HG03457 (cell line): ENCODE measurements around the gene RANBP9.
A peak's percentile ranks its signal among the peaks of the same experiment; 100 is the strongest.

Source experiments
- ATAC-seq: cut with Tn5 transposase; IDR thresholded peaks from one replicate; pipeline ENCODE4 v1.9.1; 2021; ENCODE audit warnings: moderate number of reproducible peaks; ENCODE audit not compliant: unreplicated experiment

Gene RANBP9

GRCh38 chr6:13655700-13656099, 55.9 kb downstream of the RANBP9 start:
- ATAC-seq: no peak

- ATAC-seq: no peak
Measured at GRCh38 chr6:13654496-13654895, 57.1 kb downstream of the RANBP9 start.

DNA sequence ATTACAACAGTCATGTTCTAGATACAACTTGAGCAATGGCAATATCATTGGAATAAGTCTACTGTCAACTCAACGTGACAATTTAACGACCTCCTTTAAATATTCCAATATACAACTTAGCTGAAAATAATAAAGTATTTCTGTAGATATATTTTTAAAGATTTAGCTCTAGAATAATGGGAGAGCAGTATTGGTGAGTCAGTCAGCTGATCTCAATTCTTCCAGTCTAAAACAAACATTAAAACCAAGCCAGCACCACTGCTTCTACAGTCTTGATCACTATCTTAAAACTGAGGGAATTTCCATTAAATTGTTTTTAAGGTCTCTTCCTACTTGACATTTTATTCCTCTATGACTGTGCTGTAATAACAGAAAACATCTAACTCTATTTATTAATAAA, 58.3 kb downstream of the RANBP9 start:
- no peak for ATAC-seq

- no peak for ATAC-seq
Measured at GRCh38 chr6:13649393-13649792, 62.2 kb downstream of the RANBP9 start.

DNA sequence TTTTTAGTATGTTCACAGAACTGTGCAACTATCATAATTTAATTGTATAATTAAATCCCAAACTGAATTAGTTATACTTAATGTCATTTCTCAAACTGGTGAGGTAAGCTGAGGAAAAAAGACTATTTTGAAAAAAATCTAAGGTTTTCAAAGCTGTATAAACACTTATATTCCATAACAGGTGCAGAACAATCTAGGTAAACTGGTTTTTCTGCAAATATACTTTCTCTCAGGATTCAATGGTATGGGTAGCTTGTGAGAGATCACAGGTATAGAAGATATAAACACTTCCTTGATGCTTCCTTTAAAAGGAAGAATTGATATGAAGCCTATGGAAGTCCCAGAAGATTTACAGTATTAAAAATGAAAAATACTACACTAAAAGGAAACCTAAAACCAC, 62.8 kb downstream of the RANBP9 start:
- no peak for ATAC-seq

DNA sequence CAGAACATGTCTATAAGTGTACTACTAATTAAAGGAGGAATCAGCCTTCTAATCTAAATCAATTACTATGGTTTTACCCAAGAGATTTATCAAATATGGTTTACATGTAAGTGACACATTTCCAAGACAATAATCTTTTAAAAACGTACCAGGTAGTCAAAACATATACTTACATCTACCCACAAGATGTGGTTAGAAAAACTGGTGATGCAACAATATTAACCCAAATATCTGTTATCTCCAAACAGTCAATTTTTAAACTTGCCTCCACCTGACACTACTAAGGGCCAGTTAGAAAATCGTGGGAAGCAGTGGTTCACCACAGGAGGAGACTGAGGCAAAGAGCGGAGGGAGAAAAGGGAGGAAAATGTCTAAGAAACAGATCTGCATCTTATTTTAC, 68.5 kb downstream of the RANBP9 start:
- no peak for ATAC-seq

- ATAC-seq: no peak
Measured at GRCh38 chr6:13641315-13641714, 70.3 kb downstream of the RANBP9 start.

- ATAC-seq: no peak
Measured at GRCh38 chr6:13638626-13639025, 73.0 kb downstream of the RANBP9 start.

DNA sequence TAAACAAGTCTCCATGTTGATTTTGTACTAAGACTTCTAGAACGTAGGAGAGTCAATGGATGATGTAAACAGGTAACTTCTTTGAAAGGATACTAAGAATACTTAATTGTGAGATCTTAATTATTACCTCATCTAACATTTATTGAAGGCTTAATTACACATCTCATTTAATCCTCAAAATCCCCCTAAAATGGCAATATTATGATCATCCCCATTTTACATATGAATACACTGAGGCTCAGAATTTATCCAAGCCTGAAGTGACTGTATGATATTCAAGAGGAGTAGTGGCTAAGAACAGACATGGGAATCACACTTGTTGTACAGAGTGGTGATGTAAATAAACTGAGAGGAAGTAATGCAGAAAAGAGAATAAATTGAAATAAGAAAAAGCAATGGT, 73.6 kb downstream of the RANBP9 start:
- ATAC-seq: no peak

DNA sequence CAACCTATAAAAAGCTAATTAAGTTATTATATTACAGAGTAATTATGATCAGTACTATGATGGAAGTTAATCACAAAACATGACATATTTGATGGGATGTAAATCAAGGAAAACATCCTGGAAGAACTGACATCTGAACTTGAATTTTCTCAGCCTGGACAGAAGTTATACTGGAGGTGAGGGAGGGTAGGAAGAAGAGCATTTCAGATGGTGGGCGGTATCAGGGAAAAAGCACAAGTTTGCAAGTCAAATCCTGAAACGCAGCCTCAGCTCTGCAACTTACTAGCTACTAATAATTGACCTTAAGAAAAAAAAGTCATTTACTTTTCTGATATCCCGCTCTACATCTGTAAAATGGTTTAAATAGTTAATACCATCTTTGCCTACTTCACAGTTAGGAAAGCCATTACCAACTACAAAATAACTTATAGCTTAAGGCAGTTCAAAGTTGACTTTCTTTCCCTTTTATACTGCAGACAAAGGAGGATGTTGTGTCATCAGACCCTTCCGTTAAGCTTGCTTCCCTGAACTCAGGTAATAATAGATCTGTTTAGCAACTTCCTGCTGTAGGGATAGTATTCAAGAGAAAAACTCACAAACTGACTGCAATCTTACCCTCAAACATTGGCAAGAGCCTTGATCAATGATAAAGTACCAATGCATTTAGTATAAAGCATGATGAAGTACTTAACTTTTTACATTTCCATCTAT, 75.5 kb downstream of the RANBP9 start:
- no peak for ATAC-seq

- no peak for ATAC-seq
Measured at GRCh38 chr6:13633343-13633742, 78.3 kb downstream of the RANBP9 start.

- no peak for ATAC-seq
Measured at GRCh38 chr6:13630499-13630898, 81.1 kb downstream of the RANBP9 start.

DNA sequence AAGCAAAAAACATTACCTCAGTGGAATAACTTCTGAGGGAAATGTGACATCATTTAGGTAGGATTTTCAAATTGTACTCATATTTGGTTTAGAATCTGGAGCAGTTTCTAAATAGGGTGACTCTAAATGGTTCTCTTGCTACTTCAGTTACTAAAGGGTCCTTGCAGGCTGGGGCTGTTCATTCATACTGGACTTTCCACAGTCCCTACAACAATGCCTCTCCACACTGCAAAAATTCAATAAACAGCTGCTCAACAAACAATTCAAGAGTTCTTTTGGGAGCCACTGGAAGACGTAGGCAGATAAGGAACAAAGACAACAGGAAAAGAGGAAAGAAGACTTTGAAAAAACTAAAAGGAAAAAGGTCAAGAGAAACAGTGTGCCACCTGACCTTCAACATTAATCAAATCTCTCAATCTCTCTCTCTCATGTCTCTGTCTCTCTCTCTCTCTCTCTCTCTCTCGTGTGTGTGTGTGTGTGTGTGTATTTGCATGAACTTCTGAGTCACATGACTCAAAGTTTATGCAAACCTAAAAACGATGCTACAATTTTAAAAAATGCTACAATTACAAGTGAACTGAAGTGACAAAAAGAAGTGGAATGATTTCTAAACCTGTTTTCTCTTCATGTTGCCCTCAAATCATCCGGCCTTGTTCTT, 82.0 kb downstream of the RANBP9 start:
- ATAC-seq: no peak

DNA sequence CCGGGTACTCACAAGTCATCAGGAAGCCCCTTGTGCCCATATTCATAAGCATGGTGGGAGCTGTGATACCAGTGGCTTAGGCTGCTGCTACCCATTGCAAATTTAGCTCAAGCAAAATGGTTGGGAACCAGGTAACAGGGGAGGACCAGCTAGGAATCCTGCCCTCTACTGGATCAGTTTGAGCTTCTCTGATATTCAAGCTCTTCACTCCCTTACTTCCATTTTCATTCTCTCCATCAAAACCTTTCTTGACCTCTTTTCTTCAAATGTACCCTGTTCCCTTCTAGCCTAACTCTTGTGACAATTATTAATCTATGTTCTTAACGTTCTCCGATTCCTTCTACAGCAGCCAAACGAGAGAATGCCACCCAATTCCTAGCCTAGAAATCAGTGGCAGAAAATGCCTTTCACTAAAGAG, 86.8 kb downstream of the RANBP9 start:
- no peak for ATAC-seq

GRCh38 chr6:13617066-13617465, 94.6 kb downstream of the RANBP9 start:
- no peak for ATAC-seq

- no peak for ATAC-seq
Measured at GRCh38 chr6:13615792-13616120, 95.9 kb downstream of the RANBP9 start.

- ATAC-seq: peak; percentile 85
Measured at GRCh38 chr6:13614926-13615791, 96.5 kb downstream of the RANBP9 start, which contains the start of gene NOL7. Gene NOL7, plus strand, starts transcription at chr6:13615335. Its CDS starts 24 bp downstream, at chr6:13615359.

DNA sequence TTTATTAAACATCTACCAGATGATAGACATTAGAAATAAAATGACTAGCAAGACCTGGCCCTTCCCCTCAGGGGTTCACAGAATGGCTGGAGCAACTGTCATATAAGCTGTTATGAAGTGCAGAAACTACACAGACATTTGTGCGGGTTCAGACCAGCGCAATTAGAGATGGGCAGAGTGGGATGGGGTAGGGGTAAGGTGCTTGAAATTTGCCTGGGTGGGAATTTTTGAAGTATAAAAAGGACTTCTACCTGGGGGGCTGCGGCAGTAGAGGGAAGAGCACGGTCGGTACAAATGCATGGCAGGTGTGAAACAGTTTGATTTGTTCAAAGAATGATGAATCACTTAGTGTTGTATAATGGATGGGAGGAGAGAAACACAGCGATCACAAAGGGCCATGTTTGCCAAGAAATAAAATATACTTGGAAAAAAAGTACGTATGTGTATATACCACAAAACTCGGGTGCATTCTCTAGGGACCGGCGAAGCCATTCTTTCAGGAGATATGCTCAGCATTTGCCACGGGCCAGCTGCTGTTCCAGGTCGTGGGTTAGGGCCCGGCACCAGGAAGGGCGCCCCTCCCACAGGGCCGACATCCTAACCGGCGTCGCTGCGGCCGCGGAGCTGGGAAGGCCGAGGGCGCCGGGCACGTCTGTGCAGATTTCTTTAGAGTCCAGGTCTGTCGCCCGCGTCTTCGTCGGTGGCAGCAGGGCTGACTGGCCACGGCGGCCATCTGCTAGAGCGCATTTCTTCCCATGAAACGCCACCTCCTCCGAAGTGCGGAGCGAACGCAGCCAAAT, 97.3 kb downstream of the RANBP9 start:
- ATAC-seq: peak; percentile 4

GRCh38 chr6:13613029-13613594, 98.5 kb downstream of the RANBP9 start:
- no peak for ATAC-seq

DNA sequence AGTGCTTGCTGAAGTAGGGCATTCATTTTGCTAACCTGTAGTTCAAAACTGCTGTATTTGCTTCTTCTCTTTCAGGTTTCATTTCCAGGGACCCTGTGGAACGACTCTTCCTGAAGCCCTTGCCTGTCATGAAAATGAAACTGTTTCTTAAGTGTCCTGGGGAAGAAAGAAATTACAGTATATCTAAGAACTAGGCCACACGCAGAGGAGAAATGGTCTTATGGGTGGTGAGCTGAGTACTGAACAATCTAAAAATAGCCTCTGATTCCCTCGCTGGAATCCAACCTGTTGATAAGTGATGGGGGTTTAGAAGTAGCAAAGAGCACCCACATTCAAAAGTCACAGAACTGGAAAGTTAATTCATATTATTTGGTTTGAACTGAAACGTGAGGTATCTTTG, 99.9 kb downstream of the RANBP9 start:
- no peak for ATAC-seq

DNA sequence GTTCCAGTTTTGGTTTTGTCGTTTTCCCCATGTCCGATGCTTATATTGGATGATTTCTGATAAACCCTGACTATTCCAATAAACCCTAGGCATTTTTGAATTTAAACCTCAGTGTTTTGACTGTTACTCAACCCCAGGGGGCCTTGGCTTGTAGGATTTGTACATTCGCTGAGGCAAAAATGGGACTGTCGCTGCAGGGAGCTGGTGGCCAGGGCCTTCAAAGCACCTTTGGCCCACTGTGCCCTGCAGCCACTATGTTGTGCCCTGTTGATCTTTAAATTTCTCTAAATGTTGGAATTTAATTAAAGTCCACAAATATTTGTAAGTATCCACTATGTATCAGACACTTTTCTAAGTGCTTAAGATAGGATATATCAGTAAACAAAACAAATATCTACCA, 106.0 kb downstream of the RANBP9 start:
- ATAC-seq: no peak
